HG03039 (cell line): ENCODE data around the gene ROCK1.
"Not testable (repeated sequence)": the region's sequence is repeated elsewhere in the genome, so short reads cannot be mapped to it uniquely, and the experiment has no call there.

Source experiments
- ATAC-seq: cut with Tn5 transposase; IDR thresholded peaks from one replicate; pipeline ENCODE4 v1.9.1; 2021; ENCODE audit warnings: mild to moderate bottlenecking, moderate library complexity; ENCODE audit not compliant: unreplicated experiment

The ROCK1 gene

GRCh38 chr18:21056545-21056944, 55.1 kb downstream of the ROCK1 start:
- no peak for ATAC-seq

DNA sequence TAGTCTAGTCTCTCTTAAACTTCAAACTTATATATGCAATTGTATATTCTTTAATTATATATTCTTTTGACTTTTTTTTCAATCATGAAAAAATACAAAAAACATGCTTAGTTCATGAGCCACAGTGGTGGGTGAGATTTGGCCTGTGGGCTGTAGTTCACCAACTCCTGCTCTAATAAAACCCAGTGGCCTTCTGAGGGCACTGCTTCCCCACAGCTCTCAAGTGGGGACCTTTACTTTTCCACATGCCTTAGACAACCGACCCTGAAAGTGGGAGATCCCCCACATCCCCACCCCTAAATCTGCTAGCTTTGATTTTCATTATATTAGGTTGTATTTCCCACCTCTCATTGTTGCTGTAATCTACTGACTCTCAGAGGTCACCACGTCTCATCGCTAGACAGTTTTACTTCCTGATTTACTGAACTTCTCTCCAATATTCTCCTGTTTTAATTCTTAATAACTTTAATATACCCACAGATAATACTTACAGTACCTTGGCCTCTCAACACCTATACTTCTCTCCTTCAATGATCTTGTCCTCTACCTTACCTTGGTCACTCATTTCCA, 57.3 kb downstream of the ROCK1 start:
- no peak for ATAC-seq

DNA sequence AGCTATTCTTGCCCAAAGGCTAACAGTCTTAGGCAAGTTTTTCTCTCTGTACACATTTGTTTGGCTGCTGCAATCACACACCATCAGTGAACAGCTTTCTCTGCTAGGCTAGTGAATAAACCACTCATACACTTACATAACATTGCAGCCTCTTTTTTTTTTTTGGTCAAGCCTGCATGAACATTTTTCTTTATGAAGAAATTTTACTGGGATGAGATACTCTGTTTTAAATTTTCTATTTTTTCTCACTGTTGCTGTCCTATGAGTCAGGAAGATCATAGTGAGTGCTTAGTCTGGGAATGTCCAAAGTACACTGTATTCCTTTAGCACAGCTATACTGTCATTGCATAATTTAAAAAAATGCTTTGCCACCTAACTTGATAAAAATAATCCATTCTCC, 58.5 kb downstream of the ROCK1 start:
- ATAC-seq: no peak

DNA sequence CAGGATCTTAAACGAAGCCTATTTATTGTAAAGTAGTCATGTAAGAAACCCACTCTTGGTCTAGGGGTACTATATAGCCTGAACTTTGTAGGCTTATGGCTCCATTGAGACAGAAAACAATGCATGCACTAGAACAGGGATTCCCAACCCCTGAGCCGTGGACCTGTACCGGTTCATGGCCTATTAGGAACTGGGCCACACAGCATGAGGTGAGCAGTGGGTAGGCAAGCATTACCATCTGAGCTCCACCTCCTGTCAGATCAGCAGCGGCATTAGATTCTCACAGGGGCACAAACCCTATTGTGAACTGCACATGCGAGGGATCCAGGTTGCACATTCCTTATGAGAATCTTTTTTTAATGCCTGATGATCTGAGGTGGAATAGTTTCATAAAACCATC, 59.2 kb downstream of the ROCK1 start:
- ATAC-seq: no peak

GRCh38 chr18:21051620-21052019, 60.0 kb downstream of the ROCK1 start:
- ATAC-seq: no peak

GRCh38 chr18:21049306-21049705, 62.3 kb downstream of the ROCK1 start:
- ATAC-seq: no peak

DNA sequence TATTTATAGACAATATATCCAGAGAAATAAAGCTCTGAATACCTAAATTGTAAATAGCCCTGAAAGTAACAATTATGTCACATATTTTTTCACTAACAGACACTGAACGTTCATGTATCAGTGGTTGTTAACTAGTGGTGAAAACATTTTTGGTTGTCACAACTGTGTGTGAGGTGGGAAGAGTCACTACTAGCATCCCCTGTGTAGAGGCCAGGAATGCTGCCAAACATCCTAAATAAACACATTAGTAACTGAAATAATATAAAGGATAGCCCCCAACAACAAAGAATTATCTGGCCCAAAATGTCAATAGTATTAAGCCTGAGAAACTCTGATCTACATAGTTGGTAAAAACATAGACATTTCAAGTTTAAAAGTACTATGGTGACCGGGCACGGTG, 64.5 kb downstream of the ROCK1 start:
- ATAC-seq: no peak

DNA sequence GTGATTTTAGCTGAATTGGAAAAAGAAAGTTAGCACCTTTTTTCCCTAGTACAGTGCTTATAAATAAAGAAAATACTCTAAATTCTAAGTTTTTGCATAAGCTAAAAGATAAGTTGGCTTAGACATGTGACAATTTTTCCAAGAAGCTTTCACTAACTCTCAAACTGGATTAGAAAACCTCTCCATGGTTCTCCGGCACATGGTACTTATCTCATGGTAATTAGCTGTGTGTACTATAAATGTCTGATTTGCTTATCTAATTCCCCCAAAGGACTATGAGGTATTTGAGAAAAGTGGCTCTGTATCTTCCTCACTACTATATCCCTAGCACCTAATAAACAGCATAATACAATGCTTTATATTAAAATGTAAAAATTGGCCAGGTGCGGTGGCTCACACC, 71.1 kb downstream of the ROCK1 start:
- no peak for ATAC-seq

GRCh38 chr18:21038201-21038600, 73.4 kb downstream of the ROCK1 start:
- ATAC-seq: no peak

DNA sequence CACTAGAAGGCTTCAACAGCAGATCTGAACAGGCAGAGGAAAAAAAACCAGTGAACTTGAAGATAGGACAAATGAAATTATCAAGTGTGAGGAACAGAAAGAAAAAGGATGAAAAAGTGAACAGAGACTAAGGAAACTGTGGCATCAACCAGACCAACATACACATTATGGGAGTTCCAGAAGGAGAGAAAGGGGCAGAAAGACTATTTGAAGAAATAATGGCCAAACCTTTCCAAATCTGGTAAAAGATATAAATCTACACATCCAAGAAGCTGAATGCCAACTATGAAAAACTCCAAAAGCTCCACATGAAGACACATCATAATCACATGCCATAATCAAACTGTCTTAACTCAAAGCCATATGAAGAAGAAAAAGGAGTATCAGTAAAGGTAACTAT, 79.8 kb downstream of the ROCK1 start:
- no peak for ATAC-seq

DNA sequence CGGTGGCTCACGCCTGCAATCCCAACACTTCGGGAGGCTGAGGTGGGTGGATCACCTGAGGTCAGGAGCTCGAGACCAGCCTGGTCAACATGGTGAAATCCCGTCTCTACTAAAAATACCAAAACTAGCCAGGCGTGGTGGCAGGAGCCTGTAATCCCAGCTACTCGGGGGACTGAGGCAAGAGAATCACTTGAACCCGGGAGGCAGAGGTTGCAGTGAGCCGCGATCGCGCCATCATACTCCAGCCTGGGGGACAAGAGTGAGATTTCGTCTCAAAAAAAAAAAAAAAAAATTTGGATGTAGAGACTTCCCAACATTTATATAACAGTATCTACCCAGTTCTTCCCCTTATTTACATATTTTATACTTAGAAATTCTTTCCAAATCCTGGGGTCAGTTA, 93.4 kb downstream of the ROCK1 start:
- not testable (repeated sequence) for ATAC-seq

GRCh38 chr18:21012308-21012707, 99.3 kb downstream of the ROCK1 start:
- no peak for ATAC-seq

DNA sequence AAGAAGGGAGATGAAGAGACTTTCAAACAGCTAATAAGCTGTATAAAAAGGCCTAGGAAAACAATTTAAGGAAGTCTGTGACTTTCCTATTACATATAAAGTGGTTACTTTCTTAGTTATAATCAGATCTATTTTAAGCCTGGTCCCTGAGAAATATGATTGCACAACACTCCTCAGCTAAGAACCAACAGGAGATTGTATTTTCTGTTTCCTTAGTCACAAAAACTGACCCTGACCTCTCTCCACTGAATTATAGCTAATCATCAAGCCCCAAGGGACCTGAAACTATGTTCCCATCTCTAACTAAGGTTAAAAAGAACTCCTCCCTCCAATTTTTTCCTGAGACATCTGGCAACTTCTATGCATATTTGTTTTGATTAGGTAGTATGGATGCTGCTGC, 106.9 kb downstream of the ROCK1 start:
- no peak for ATAC-seq

DNA sequence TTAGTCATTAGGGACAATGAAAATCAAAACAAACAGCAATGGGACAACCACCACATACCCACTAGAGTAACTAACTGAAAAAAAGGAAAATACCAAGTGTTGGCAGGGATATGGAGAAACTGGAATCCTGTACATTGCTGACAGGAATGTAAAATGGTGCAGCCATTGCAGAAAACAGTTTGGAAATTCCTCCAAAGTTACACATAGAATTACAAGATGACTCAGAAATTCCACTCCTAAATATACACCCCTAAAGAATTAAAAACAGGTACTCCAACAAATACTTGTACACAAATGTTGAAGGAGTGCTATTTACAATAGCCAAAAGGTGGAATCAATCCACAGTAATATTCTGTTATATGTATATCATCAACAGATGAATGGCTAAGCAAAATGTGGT, 110.9 kb downstream of the ROCK1 start:
- ATAC-seq: no peak

GRCh38 chr18:20997371-20997770, 114.2 kb downstream of the ROCK1 start:
- no peak for ATAC-seq

GRCh38 chr18:20996418-20996817, 115.2 kb downstream of the ROCK1 start:
- no peak for ATAC-seq

DNA sequence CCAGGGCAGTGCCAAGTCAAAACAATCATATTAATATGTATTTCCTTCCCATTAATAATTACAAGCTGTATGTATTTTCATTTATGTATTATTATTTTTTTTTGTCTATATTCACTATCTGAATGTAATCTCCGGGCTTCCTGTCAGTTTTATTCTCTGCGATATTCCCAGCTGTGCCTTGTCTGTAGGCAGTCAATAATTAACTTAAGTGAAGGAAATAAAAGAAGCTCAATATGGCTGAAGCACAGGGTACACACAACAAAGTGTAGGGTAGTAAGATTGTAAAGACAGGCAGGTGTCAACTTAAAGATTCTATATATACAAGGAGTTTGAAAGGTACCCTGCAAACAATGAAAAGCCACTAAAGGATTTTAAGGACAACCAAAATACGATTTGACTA, 122.9 kb downstream of the ROCK1 start:
- ATAC-seq: no peak

GRCh38 chr18:20975077-20975476, 136.5 kb downstream of the ROCK1 start:
- ATAC-seq: no peak

DNA sequence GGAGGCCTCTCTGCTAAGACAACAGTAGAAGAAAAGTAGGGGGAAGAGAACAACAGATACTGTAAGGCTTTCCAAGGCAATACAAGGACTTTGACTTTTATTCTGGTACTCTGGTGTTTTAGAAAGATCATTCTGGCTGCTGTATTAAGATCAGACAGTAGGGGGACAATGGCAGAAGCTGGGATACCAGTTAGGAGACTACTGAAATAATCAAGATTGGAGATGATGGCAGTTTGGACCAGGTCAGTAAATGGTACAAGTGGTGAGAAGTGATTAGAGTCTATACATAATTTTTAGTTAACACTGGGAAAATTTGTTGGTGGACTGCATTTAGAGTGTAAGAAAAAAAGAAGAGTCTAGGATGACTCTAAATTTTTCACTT, 139.7 kb downstream of the ROCK1 start:
- no peak for ATAC-seq

GRCh38 chr18:20966795-20967194, 144.8 kb downstream of the ROCK1 start:
- ATAC-seq: no peak

- ATAC-seq: no peak
These were observed 148.6 kb downstream of the ROCK1 start for GRCh38 chr18:20963027-20963426.

DNA sequence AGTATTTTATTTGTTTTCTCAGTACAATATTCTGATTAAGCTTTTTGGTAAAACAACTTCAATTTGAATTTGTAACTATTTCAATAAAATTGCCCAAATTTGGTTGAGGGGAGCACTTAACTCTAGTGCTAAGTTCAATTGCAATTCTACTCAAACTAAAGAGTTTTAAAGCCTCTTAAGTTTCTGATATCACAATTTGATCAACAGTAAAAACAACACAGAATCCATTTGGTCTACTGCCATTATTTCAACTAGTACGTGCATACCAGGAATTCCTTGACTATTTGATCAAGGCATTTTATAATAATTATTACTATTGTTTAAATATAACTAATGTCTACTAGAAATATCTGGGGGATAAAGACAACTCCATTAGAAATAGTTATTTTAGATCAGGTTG, 150.9 kb downstream of the ROCK1 start:
- ATAC-seq: no peak

DNA sequence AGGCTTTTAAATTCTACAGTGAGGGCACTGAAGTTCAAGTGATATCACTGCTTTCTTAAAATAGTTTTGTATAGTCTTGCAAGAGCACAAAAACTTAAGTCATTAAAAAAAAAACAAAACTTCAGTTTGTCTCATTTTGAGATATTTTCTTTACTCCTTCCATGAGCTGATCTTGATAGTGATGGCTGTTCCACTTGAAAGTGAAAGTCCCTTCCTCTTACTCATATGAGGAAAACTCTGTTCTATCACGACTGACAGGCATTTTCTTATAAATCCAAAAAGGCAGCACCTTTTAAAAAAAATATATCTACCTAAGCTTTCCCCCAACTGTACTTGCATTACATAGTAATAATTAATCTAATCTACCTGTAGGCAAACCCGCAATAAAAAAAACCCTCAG, 160.8 kb downstream of the ROCK1 start:
- ATAC-seq: not testable (repeated sequence)
